ENCODE results near the gene CPED1. TPM values are rescaled to one million over a fixed set of nuclear protein-coding genes. Genes with fewer than 3 reads are reported as not detected.

The CPED1 gene
- total RNA-seq, 4 donors from 2014 or later = 32.5 to 49.5 (median 40.2) TPM

DNA sequence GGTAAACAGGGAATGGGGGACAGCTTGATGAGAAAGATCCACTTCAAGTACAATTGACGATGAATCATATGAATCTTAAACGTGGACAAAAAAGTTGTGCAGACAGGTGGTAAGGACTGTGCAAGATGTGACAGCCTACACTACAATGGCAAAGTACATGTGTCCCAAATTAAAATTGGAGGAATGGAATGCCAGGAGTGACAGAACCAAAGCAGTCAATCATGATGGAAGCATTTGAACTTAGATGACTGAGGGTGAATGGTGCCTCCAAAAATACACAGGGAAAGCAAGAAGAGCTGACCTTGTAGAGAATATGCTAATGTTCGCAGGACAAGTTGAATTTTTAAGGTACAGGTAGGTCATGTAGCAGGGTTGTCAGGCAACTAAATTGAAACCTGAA, 189.9 kb downstream of the CPED1 start:
- TF ChIP-seq, protein P1, sequence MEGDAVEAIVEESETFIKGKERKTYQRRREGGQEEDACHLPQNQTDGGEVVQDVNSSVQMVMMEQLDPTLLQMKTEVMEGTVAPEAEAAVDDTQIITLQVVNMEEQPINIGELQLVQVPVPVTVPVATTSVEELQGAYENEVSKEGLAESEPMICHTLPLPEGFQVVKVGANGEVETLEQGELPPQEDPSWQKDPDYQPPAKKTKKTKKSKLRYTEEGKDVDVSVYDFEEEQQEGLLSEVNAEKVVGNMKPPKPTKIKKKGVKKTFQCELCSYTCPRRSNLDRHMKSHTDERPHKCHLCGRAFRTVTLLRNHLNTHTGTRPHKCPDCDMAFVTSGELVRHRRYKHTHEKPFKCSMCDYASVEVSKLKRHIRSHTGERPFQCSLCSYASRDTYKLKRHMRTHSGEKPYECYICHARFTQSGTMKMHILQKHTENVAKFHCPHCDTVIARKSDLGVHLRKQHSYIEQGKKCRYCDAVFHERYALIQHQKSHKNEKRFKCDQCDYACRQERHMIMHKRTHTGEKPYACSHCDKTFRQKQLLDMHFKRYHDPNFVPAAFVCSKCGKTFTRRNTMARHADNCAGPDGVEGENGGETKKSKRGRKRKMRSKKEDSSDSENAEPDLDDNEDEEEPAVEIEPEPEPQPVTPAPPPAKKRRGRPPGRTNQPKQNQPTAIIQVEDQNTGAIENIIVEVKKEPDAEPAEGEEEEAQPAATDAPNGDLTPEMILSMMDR (IDR thresholded peaks at IDR 0.05; ENCODE audit: low read depth) = no peak

DNA sequence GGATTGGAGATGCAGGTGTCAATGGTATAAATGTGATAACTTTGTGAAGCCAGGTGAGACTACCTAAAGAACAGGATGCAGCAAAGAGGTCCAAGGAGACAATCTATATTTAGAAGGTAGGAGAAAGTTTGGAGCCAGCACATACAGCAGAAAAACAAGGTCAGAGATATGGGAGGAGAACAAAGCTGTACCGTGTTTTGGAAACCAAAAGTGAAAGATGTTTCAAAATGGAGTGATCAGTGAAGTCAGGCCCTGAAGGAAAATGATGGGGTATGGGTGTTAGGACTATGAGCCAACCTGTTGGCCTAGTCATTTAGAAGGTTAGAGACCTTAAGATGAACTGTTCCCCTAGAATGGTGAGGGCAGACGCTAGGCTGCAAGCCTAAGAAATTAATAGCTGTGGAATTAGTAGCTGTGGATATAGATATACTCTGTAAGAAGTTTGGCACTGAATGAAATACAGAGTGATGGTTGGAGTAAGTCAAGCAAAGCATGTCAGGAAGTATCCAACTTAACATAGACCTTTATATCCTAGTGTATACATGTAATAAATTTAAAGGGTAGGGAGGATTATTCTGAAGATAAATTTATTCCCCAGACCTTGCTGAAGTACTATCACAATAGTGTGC, 190.5 kb downstream of the CPED1 start:
- TF ChIP-seq, protein P1 (IDR thresholded peaks at IDR 0.05; ENCODE audit: low read depth) = no peak

DNA sequence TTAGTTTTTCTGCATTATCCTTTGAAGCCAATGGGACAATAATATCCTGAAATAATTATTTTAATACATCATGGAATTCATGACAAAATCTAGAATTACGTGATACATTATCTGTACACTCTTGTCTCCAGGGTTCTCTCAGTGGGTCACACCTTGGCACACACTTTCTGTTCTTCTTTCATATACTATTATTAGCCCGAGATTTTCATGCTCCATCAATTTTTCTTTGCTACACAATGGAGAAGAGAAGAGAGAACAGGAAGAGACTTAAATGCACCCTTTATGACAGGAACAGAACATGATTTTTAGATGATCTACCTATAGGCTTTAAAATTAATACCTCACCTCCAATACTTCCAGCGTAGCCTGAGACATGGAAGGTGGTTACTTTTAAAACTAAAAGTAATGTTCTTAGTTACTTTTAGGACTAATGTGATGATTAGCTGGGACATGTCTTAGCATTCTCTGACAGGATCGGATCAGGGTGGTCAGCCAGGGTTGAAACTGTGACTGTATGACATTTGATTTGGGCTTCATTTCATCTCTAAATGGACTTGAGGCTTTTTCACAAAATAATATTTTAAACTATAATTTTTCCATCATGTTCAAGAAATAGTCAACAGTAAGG, 192.0 kb downstream of the CPED1 start:
- TF ChIP-seq, protein P1 (IDR thresholded peaks at IDR 0.05; ENCODE audit: low read depth) = no peak

DNA sequence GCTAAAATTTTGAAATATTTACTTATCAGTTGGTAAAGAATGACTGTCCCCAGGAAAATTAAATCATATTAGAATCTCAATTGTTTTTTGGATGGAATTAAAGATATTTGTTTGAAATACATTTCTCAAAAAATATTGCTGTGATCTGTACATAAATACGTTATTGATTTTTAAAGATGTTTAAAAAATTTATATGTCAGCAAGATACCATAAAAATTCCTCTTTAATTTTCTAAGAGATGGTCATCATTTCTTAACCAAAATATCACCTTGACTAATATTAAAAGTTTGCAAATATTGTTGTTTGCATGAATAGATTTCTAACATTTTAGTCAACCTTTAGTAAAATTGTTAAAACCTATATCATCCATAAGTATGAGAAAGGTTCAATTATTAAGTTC, 192.8 kb downstream of the CPED1 start:
- TF ChIP-seq, protein P1 (IDR thresholded peaks at IDR 0.05; ENCODE audit: low read depth) = no peak

DNA sequence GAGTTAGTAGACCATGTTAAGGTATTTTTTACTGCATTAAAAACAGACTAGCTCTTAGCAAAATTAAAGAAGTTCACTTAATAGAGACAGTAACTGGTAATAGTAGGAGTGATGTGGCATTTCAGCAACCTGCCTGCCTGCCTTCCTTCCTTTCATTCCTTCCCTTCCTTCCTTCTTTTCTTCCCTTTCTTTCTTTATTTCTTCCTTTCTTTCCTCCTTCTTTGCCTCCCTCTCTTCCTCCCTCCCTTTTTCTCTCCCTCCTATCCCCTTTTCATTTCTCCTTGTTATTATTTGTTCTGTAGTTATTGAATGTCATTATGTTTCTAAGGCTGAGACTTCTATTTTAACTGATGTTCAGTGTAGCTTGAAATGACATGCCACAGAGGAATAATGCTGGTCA, 193.8 kb downstream of the CPED1 start:
- TF ChIP-seq, protein P1 (IDR thresholded peaks at IDR 0.05; ENCODE audit: low read depth) = no peak

DNA sequence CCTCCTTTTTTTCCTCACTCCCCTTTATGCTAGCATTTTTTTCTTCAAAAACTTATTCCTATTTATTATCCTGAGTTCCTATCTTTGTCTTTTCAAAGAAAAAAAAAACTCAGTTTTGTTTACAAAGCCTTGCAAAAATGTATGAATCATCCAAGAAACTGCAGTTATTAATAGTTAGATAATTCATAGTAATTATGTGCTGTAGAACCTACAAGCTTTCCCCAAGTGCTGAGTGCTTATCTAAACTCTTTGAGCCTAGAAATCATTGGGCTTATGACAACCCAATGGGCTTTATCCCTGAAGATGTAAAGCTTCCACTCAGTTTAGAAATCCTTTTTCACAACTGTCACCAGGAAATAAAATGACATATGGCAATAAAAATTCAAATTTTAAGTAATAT, 194.4 kb downstream of the CPED1 start:
- TF ChIP-seq, protein P1 (IDR thresholded peaks at IDR 0.05; ENCODE audit: low read depth) = no peak

DNA sequence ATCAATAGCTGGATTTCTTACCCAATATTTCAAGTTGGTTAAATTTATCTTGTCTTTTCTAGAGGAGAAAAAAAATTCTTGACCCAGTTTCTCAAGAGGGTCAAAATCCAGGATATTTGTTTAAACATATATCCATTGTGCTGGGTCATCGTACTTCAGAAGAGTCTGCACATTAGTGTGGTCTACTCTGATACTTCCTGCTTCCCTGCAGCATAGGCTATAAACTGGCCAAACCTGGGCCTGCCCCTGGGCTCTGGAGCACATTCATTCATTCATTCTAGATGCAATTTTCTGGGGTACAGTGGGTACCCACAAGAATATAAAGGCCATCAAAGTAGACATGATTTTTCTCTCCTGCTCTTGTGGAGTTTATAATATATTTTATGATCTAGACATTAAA, 198.2 kb downstream of the CPED1 start:
- TF ChIP-seq, protein P1 (IDR thresholded peaks at IDR 0.05; ENCODE audit: low read depth) = no peak
